NT2/D1 (cell line): Measurements from ENCODE around the gene CDCA4.
"Not testable (repeated sequence)": the region's sequence is repeated elsewhere in the genome, so short reads cannot be mapped to it uniquely, and the experiment has no call there.

Experiments
- YY1 ChIP-seq: IDR thresholded peaks from 2 replicates; pipeline ENCODE4 v1.6.1; 2011; ENCODE audit not compliant: insufficient read length, insufficient read depth
- ZNF274 ChIP-seq: IDR thresholded peaks from 2 replicates; pipeline ENCODE4 v1.6.1; 2011; ENCODE audit warnings: mild to moderate bottlenecking, low read depth, low read length

DNA sequence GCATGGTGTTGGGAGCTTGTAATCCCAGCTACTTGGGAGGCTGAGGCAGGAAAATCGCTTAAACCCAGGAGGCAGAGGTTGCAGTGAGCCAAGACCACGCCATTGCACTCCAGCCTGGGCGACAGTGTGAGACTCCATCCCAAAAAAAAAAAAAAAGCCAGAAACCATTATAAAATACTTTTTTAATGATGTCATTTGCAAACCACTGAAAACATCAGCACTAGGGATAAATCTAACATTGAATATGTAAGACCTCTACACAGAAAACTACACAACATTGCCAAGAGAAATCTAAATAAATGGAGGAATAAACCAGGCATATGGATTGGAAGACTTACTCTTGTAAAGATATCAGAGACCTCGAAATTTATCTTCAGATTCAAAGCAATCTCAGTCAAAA, 6.8 kb upstream of the CDCA4 start:
- not testable (repeated sequence) for TF ChIP-seq YY1, ZNF274
